HuH-7 (cell line): ENCODE measurements around the gene ANO5.
A peak's percentile ranks its signal among the peaks of the same experiment; 100 is the strongest.
"Not testable (repeated sequence)": the region's sequence is repeated elsewhere in the genome, so short reads cannot be mapped to it uniquely, and the experiment has no call there.

Experiments
- DNase-seq: peaks from one replicate; pipeline ENCODE4 v3.0.0; 2011; ENCODE audit warnings: low spot score

The ANO5 gene

DNA sequence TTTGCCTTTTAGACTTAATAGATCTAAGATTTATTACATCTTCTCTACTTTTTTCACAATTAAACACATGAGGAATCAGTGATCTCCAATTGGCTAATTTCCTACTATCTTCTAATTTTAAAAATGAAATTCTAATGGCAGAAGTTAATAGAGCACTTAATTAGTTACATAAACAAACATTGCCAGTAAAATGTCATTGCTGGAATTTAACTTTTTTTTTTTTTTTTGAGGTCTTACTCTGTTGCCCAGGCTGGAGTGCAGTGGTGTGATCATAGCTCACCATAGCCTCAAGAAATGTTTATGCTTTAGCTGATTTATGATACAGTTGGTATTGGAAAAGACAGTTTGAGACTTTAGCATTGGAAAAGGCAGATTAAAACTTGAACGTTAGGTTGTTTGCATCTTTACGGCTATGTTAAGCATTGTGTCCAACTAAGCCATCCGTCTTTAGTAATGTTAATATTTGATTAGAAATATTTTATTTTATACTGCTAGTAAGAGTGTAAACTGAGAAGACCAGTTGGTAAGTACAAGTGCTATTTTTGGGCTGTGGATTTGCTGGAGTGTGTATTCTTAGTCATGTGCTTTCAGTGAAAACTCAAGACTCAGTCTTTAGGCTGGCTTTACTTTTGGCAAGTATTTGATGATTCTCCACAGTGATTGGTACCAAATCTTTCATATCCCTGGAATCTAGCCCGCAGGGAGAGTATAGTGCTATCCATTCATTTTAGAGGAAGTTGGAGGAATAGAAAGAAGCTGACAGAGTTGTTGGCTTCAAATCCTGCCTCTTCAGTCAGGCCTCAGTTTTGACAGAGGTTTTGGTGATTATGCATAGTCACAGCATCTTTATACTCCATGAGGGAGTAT lies 4.5 kb downstream of the ANO5 start:
- DNase-seq, result no peak

DNA sequence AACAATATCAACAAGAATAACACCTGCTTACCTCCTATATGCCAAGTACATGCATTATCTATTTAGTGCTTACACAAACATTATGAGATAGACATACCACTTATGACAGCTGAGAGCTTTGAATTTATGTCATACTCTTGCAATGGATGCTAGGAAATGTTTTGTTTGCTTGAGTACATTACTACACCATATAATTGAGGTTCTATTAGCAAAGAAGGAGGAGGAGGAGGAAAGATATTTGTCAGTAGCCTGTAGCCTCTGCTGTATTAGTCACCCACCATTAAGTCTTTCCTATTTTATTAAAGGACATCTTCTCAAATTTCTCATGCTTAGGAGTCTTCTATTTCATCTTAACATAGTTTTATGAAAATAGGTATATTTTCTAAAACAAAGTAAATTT lies 6.4 kb downstream of the ANO5 start:
- no peak for DNase-seq

DNA sequence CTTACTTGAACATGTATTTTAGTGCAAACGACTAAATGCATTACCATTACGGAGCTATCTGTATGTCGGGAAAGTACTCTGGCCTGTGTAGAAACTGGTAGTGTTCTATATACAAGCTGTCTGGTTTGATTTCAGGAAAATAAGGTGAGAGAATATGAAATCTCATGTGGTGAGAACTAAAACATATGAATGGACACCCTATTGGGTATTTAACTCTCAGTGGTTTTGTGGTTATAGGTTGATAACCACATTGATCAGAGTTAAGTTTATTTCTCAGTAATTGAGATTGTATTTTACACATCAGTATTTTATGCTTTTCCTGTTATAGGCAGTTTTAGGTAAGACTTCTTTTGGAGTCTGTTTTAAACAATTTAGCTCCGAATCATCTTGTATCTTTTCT lies 10.4 kb downstream of the ANO5 start:
- no peak for DNase-seq

DNA sequence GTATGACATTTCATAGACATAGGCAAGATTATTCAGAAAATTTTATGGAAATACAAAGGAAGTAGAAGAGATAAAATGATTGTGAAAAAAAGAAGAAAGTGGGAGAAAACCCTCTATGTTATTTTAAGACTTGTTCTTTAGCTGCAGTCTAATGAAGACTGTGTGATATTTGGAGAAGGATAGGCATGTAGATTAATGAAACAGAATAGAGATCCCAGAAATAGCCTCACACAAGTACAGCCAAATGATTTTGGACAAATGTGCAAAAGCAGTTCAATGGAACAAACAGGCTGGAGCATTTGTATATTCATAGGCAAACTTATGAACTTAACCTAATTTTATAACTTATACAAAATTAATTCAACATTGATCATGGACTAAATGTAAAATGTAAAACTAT lies 14.3 kb downstream of the ANO5 start:
- no peak for DNase-seq

DNA sequence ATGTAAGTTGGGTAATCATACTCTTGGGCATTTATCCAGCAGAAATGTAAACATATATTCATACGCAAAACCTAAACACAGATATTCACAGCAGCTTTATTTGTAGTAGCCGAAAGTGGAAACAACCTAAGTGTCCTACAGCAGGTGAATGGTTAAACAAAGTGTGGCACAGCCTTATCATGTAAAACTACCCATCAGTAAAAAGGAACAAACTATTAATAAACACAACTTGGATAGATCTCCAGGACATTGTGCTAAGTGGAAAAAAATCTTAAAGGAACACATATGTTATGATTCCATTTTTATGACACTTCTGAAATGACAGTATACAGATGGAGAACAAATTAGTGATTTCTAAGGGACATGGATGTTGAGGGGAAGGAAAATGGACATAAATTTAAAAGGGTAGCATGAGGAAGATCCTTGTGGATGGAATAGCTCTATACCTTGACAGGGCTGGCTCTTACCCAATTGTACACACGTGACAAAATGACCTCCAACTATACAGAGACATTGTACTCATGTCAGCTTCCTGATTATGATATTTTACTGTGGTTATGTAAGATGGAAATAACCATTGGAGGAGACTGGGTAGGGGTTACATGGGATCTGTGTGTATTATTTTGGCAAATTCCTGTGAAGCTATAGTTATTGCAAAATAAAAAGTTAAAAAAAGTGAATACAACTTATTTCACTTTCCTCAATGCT lies 15.4 kb downstream of the ANO5 start:
- no peak for DNase-seq

DNA sequence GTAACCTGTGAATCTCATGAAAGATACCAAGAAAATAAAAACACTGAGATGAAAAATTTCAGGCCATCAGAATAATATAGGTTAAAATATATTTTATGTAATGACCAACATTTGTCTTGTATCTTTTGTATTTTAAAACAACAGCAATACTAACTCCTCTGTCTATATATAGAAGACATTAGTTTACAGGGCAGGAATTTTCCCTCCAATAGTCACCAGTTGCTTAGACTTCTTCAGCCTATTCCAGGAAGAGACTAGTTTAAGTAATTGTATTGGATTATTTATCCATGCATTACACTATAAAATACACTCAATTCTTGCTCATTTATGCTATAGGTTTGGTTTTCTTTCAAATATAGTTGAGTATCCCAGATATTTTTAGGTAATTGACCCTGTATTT lies 24.1 kb downstream of the ANO5 start:
- DNase-seq, result no peak

DNA sequence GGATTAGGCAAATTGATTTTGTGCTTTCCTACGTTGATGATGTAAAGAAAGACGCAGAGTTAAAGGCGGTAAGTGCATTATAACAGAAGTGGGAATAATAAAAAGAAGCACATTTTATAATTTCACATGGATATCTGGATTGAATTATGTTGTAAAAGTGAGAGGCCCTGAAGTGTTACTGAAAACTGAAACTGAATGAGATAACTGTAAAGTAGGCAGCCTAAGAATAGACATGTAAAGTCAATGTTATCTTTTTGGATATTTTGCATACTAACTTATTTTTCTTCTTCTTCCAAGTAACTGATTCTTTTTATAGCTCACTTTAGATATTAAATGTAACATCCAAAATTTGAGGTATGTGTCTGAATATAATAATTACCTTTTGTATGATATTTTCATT lies 28.3 kb downstream of the ANO5 start:
- no peak for DNase-seq

DNA sequence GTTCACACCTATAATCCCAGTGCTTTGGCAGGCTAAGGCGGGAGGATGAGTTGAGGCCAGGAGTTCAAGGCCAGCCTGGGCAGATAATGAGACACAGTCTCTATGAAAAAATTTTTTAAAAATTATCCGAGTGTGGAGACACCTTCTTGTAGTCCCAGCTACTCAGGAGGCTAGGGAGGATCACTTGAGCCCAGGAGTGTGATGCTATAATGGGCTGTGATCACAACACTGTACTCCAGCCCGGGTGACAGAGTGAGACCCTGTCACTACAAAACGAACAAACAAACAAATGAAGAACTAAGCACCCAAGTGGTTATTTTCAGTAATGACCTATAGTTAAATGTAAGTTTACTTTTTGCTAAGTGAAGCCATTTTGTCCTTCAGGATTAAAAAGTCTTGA lies 32.3 kb downstream of the ANO5 start:
- no peak for DNase-seq

DNA sequence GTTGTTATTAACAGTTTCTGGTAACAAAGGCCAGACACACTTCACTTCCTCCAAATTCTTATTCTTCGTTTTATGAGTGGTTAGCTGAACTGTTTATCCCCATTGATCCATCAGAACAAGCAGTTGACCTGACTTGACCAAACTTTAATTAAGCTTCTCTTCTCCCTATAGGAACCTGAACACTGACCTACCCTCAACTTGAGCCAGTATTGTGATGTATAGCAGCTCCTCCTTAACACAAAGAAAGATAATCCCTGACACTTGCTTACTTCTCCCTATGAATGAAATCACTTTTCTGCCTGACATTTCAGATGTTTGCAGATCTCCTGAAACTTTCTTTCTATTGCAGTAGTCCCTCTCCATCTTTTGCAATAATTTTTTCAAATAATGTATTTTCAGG lies 41.9 kb downstream of the ANO5 start:
- DNase-seq, result no peak

DNA sequence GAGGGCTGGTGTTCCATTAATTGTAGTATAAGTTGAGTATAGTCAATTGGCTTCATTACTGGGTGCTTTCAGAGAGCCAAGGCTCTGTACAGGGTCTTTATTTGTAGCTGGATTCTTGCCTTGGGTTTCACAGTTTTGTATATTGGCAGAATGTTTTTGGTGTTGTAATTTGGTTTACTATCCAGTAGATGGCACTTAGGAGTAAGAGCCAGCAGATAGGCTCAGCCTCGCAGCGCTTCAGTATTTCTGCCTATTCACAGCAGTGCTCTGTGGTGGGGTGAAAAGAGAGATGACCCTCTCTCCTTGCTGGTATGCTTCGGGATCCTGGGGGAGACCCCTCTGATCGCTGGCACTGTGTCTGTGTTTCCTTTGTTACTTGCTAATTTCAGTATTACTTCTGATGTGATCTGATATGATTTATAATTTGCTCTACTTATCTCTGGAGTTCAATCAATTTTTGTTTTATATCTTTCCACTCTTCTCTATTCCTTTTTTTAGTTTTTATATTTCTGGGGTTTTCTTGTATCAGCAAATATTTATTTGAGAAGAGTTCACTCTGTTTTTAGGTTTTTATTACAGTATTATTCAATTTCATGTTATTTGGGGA lies 52.2 kb downstream of the ANO5 start:
- DNase-seq, result peak; percentile 4

DNA sequence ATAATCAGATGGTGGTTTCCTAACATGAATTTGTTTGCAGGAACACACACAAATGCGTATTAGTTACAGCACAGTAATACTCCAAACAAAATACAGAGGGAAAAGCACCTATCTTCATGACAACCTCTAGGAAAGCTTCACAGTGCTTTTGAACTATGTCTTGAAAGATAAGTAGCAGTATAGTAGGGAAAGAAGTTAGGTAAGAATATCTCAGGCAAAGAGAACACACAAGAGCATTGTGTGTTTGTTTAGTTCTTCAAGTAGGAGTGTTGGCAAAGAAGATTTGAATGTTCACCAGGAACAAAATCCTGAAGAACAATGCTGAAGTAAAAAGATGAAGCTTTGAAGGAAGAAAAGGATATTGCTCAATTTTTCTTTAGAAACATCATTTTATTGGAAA lies 54.1 kb downstream of the ANO5 start:
- DNase-seq, result no peak

DNA sequence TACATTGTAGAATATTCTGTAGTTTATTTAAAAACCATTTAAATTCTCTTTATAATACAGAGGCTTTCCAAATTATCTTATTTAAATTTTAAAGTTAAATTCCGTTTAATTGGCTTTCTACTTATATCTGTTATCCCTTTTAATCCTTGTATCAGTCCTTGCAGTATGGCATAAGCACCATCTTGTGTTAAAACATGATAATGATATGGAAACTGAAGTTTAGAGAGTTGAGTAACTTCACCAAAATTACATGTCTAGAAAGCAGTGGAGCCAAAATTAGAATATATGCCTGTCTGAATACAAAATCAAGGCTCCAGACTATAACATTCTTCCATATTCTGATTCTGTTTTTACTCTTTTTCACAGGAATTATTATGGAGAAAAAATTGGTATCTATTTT lies 57.0 kb downstream of the ANO5 start:
- DNase-seq, result no peak

DNA sequence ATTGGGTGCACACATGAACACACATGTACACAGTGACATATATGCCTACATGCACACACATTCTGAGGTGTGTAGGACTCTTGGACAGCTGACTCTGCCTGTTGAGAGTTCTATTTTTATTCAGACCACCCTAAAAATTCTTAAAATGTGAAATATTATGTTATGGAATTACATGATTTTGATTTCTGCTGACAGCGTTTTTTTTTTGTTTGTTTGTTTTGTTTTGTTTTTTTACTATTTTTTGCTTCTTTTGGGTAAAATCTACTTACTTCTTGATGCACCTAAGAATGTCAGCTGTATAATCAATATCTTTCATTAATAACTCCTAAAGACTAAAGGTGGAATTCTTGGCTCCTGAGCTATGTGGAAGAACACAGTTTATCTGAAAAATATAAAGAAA lies 64.0 kb downstream of the ANO5 start:
- no peak for DNase-seq

DNA sequence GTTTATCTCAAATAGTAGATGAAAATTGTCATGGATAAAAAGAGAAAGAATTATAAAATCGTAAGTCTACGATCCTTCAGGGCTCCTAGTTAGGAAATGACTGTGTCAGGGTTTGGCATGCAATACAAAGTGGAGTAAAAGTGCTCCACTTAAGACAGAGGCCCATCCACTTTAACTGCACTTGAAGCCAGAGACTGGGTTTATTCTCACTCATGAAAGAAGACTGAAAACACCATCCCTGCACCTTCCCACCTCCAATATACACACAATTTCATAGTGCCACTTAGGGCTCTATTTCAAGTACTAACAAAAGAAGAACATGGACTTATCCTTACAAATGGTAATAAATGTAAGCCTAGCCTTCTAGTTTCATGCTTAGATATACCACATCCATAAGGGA lies 70.7 kb downstream of the ANO5 start:
- DNase-seq, result no peak

DNA sequence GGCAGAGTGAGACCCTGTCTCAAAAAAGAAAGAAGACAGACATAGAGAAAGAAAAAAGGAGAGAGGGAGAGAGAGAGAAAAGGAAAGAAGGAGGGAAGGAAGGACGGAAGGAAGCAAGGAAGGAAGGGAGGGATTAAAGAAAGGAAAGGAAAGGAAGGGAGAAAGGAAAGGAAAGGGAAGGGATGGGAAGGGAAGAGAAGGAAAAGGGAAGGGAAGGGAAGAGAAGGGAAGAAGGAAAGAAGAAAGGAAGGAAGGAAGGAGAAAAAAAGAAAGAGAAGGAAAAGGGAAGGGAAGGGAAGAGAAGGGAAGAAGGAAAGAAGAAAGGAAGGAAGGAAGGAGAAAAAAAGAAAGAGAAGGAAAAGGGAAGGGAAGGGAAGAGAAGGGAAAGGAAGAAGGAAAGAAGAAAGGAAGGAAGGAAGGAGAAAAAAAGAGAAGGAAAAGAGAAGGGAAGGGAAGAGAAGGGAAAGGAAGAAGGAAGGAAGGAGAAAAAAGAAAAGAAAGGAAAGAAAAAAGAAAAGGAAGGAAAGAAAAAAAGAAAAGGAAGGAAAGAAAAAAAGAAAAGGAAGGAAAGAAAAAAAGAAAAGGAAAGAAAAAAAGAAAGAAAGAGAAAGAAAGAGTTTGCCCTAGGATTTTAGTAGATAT lies 76.2 kb downstream of the ANO5 start:
- not testable (repeated sequence) for DNase-seq

DNA sequence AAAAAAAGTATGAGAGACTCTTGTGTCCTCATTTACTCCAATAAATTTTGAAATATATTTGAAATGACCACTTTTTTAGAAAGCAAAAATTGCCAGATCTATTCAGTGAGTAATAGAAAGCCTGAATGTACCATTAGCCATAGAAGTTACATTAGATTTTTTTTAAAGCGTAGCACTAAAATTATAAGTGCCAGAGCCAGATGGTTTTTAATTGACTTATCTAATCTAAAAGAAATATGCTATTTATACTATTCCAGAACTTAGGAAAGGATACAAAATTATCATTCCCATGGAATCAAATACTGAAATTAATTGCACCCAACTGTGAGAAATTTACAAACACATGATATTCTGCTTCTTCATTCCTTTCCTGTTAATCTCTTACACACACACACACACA lies 80.9 kb downstream of the ANO5 start:
- no peak for DNase-seq

DNA sequence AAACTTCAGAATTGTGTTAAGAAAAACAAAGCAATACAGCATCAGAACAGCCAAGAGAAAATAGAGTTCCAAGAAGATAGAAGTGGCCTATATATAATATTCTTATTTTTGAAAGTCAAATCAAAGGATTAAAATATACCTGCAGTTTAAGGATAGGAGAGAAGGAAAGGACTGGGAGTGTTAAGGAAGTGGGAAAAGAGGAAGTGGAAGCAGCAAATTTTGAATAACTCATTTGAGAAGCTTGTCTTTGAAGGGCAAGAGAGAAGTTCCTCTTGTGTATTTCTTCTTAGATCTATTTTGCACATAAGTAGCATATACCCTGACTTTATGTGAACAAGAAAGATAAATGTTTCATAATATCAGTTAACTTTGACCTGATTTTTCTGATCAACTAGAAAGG lies 82.7 kb downstream of the ANO5 start:
- no peak for DNase-seq

DNA sequence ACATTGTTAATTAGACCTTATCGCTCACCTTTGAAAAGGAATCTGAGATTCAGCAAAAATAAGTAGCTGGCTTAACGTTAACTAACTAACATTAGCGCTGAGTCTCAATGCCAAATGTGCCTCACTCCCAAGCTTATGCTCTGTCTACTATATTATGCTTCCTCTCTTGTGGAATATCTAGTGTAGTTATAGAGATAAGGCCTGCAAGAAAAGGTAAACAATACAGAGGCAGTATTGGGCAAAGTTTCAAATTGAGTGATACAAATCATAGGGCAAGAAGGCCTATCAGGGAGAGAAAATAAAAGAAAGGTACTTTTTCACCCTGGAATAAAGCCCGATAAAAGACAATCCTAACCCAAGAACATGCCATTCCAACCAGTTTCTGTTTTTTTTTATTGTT lies 83.7 kb downstream of the ANO5 start:
- DNase-seq, result peak; percentile 27

DNA sequence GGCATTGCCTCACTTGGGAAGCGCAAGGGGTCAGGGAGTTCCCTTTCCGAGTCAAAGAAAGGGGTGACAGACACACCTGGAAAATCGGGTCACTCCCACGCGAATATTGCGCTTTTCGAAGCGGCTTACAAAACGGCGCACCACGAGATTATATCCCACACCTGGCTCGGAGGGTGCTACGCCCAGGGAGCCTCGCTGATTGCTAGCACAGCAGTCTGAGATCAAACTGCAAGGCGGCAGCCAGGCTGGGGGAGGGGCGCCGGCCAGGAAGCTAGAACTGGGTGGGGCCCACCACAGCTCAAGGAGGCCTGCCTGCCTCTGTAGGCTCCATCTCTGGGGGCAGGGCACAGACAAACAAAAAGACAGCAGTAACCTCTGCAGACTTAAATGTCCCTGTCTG lies 92.1 kb downstream of the ANO5 start:
- not testable (repeated sequence) for DNase-seq

DNA sequence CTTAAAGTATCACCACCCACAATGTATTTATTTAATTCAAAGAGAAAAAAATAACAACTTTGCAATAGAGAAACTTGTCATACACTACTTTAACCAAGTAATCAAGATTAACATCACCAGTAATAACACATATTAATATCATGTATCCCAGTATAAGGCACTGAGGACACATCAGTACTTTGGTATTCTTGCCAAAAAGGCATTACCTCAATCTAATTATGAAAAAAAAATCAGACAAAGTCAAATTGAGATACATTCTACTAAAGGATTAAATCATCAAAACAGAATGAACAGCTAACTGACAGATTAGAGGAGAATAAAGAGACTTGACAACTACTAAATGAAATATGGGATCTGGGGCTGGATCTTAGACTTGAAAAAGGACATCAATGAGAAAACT lies 109.5 kb downstream of the ANO5 start:
- DNase-seq, result no peak

DNA sequence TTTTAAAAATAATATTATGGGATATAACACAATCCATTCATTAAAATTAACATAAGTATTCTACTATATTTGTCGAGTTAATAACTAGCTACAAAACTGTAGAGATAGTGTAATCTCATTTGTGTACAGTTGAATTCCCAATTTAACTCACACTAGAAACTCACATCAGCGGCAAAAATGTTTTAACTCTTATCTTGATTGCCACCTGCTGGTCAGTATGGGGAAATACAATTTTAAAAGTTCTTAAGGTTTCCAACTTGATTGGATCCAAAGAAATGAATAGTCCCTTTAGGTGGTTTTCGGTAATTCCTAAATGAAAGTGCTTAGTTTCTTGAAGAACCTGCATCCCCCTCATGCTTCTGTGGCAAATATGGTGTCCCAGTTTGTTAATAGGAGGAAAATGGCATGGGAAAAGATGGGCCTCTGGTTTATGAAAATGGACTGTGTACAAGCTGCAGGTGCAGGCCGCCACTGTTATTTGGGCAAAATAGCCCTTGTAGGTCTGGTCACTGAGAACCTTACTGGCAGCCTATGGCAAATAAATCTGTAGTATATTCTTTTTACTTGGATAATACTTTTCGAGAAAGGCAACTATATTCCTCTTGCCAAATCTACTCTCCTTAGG lies 111.6 kb downstream of the ANO5 start:
- peak; percentile 14 for DNase-seq

DNA sequence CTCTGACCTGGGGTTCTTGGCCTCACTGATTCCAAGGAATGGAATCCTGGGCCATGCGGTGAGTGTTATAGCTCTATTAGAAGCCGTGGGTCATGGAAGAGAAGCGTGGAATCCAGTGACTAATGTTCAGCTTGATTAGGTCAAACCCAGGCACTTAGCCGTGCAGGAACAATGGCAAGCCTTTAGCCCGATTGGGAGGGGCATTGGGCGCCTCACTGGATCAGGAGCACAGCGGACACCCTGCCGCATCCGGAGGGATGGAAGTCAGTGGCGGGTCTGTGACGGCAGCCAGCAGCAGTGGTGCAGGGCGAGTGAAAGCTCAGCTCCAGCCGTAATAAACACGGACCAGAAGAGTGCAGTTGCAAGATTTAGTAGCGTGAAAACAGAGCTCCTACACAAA lies 124.8 kb downstream of the ANO5 start:
- no peak for DNase-seq
